A673 (cell line): ENCODE results near the gene CTTN.

Experiments used
- EZH2 ChIP-seq: fragments of 200-600 bp; sonication (generic); IDR thresholded peaks from 2 replicates; pipeline ENCODE4 v1.6.1; 2017; ENCODE audit warnings: borderline replicate concordance, low read depth, mild to moderate bottlenecking, mixed read lengths, antibody characterized with exemption, low read length; ENCODE audit not compliant: poor library complexity, severe bottlenecking
- TF ChIP-seq, protein P1 (sequence below): fragments of 300-800, 200-600 bp; sonication (generic); conservative IDR thresholded peaks from 2 replicates; pipeline ENCODE4 v1.5.1; 2017; ENCODE audit warnings: low read depth, mild to moderate bottlenecking, antibody characterized with exemption, low read length, moderate library complexity, mixed read lengths

DNA sequence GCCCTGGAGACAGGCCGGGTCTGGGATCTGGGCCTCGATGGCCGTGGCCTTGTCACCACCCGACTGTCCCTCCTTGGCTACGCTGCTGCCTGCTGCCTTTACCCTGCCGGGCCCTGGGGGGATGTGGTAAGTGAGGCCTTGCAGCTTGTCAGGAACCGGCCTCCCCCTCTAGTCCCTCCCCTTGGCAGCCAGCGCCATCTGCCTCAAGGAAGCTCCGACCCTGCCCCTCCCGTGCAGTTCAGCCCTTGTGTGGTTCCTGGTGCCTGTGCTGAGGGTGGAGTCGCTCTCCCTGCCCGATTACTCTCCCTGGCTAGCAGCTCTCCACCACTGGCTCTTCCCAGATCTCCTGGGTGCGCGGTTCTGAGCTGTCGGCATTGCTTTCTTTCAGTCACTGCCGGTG, 33.7 kb downstream of the CTTN start:
- TF ChIP-seq, protein P1, sequence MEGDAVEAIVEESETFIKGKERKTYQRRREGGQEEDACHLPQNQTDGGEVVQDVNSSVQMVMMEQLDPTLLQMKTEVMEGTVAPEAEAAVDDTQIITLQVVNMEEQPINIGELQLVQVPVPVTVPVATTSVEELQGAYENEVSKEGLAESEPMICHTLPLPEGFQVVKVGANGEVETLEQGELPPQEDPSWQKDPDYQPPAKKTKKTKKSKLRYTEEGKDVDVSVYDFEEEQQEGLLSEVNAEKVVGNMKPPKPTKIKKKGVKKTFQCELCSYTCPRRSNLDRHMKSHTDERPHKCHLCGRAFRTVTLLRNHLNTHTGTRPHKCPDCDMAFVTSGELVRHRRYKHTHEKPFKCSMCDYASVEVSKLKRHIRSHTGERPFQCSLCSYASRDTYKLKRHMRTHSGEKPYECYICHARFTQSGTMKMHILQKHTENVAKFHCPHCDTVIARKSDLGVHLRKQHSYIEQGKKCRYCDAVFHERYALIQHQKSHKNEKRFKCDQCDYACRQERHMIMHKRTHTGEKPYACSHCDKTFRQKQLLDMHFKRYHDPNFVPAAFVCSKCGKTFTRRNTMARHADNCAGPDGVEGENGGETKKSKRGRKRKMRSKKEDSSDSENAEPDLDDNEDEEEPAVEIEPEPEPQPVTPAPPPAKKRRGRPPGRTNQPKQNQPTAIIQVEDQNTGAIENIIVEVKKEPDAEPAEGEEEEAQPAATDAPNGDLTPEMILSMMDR, result no peak
- no peak for TF ChIP-seq EZH2
